ENCODE measurements around the gene TECPR2. TPM values are rescaled to one million over a fixed set of nuclear protein-coding genes. Genes with fewer than 3 reads are reported as not detected.
A peak's percentile ranks its signal among the peaks of the same experiment; 100 is the strongest.

The TECPR2 gene
- total and polyA plus RNA-seq, 2 of the 13 experiments (the other 11 are each of a cell fraction or from before 2014, with no cell fraction given) = 3.5 to 5.7 TPM

DNA sequence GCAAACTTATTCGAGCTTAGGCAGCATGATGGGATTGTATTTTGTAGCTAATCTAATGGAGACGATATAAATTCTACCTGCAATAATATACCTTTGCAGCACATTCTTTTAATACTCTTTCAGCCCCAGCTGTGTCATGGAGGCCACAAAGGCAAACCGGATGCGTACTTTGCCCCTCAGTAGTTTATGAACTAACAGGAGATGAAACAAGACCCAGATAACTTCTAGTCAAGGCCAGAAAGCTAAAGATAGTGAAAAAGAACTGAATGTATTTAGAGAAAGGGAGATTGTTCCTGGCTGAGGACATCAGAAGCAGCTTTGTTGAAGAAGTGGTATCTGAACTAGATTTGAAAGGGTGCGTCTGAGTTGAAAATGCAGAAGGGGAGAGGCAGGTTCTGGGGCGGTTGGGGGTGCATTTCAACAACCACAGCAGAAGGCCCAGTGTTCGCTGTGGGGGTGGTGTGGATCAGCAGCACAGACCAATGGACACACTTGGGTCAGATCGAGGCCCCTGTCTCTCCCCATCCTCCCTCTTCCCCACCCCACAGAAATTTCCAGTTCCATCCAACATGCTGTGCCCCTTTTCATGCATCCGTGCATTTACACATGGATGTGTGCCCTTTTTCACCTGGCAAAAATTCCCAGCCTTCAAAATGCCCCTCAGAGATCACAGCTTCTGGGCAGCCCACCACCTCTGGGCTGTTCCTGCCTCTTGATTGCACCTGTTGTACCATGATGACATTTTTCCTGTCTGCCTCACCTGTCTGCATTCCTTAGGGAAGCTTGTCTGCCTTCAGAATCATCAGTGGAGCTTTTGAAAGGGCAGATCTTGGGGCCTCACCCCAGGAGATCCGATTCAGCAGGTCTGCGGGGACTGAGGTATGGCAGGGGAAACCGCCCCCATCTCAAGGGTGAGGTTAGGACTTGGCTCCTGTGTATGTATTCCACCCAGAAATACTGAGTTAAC lies 41.0 kb upstream of the TECPR2 start:
- H3K4me1 ChIP-seq (ENCODE audit: insufficient read depth, low read length) = peaks cover 62% of the 10 kb centered on the region
- intact Hi-C loops (cut with micrococcal nuclease; ENCODE audit: unreplicated experiment) (loop anchor here (5.0 kb wide), 2 partner anchors 271 to 359 kb away; partner anchors contain the start of genes DYNC1H1 and RCOR1), in situ Hi-C loops (cut with HindIII; ENCODE audit: extremely low pct_ligation_motif_present, low pct_unique_long_range_greater_than_20kb) (no loop called here)
- H3K4me2 ChIP-seq (ENCODE audit: low read depth, low read length) = peak overlapping the region; percentile 96
- FAIRE-seq (peak; percentile 72), DNase-seq (ENCODE audit: low spot score) (peak; percentile 91), ATAC-seq (peak; percentile 32)
- H3K4me3 ChIP-seq (replicated peaks in 1 of 3; ENCODE audit: insufficient read depth in 1 of 3, low read depth in 2 of 3, low read length in 3 of 3) = peak overlapping the region; percentile 72 to 85 (median 74); a peak in 5 of 6 replicates
- ChIA-PET POLR2A (interaction anchor here (0.6 to 2.9 kb wide), 11 partner anchors 13 to 561 kb away, joined by 3 to 10 read pairs (median 4); partner anchors contain the start of genes CINP, MOK and TECPR2), CTCF (ENCODE audit: low intra/inter-chr PET ratio, low total read pairs) (no interaction called here)
- peak overlapping the region; percentile 98 for H3K9ac ChIP-seq (ENCODE audit: insufficient read depth, low read depth, low read length)
- H3K27ac ChIP-seq (ENCODE audit: extremely low read length, insufficient read depth, low read length) = peak overlapping the region; percentile 96
- no TSS peak for BruUV-seq (replicated peaks)
- no peak overlapping the region for H2AFZ ChIP-seq (ENCODE audit: low read length)
- peaks cover 7% of the 10 kb centered on the region for H3K79me2 ChIP-seq (ENCODE audit: insufficient read depth, low read length)
- no peaks in the 10 kb centered on the region for H4K20me1 ChIP-seq (ENCODE audit: insufficient read depth, low read length)
- peaks cover 0 to 1% of the 10 kb centered on the region in 2 experiments; a peak in 2 of 5 replicates for H3K36me3 ChIP-seq (replicated peaks in 1 of 2; ENCODE audit: control insufficient read depth in 1 of 2, insufficient read depth in 2 of 2, low read length in 2 of 2)
- no peaks in the 10 kb centered on the region for H3K9me3 ChIP-seq (ENCODE audit: low read length)
- no peaks in the 10 kb centered on the region for H3K27me3 ChIP-seq (ENCODE audit: control insufficient read depth in 1 of 2, insufficient read depth in 2 of 2, low read length in 2 of 2)
- WGBS (ENCODE audit: low lambda C conversion rate) = 14% methylated on average over 12 of the region's 12 CpGs
- TF ChIP-seq ZNF557 (CRISPR knock-in tag; IDR thresholded peaks at IDR 0.05) (no peak), FOXC1 (CRISPR knock-in tag; IDR thresholded peaks at IDR 0.05; ENCODE audit: borderline replicate concordance) (peak; percentile 45; the same call in 1 of the 2 replicates), TBX2 (CRISPR knock-in tag; IDR thresholded peaks at IDR 0.05; ENCODE audit: borderline replicate concordance) (peak; percentile 37; the same call in 1 of the 2 replicates), ZKSCAN8 (CRISPR knock-in tag; IDR thresholded peaks at IDR 0.05; ENCODE audit: borderline replicate concordance) (no peak), ZNF274 (CRISPR knock-in tag; IDR thresholded peaks at IDR 0.05) (no peak), SP5 (CRISPR knock-in tag; IDR thresholded peaks at IDR 0.05; ENCODE audit: borderline replicate concordance, low read depth) (no peak), ZNF143 (CRISPR knock-in tag; IDR thresholded peaks at IDR 0.05) (no peak; the same call in 1 of the 2 replicates), ZFP36 (IDR thresholded peaks at IDR 0.05; ENCODE audit: borderline replicate concordance, low read depth, low read length, partially characterized antibody) (no peak), ZNF883 (CRISPR knock-in tag; IDR thresholded peaks at IDR 0.05; ENCODE audit: not compliant biosample characterization) (no peak), DMAP1 (CRISPR knock-in tag; IDR thresholded peaks at IDR 0.05) (peak; percentile 69), ZNF263 (CRISPR knock-in tag; IDR thresholded peaks at IDR 0.05) (peak; percentile 35; the same call in 1 of the 2 replicates), EED (CRISPR knock-in tag; IDR thresholded peaks at IDR 0.05) (no peak), ZNF83 (CRISPR knock-in tag; IDR thresholded peaks at IDR 0.05; ENCODE audit: borderline replicate concordance) (no peak), GABPA (IDR thresholded peaks at IDR 0.05; ENCODE audit: low read depth, low read length) (no peak), GABPA (CRISPR knock-in tag; IDR thresholded peaks at IDR 0.05; ENCODE audit: low read depth) (peak; percentile 27; the same call in 1 of the 2 replicates), ZKSCAN1 (IDR thresholded peaks at IDR 0.05; ENCODE audit: low read length) (no peak), EP300 (IDR thresholded peaks at IDR 0.05; ENCODE audit: low read depth in 2 of 2, low read length in 2 of 2) (peak; percentile 54 to 90; a peak in 3 of 4 replicates), EP300 (CRISPR knock-in tag; IDR thresholded peaks at IDR 0.05; ENCODE audit: borderline replicate concordance) (peak; percentile 60; the same call in 1 of the 2 replicates)
- TF ChIP-seq, protein P1, sequence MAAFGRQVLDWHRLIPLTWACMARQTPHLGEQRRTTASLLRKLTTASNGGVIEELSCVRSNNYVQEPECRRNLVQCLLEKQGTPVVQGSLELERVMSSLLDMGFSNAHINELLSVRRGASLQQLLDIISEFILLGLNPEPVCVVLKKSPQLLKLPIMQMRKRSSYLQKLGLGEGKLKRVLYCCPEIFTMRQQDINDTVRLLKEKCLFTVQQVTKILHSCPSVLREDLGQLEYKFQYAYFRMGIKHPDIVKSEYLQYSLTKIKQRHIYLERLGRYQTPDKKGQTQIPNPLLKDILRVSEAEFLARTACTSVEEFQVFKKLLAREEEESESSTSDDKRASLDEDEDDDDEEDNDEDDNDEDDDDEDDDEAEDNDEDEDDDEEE (CRISPR knock-in tag; IDR thresholded peaks at IDR 0.05) = no peak
- TF ChIP-seq, protein P2, sequence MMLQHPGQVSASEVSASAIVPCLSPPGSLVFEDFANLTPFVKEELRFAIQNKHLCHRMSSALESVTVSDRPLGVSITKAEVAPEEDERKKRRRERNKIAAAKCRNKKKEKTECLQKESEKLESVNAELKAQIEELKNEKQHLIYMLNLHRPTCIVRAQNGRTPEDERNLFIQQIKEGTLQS (CRISPR knock-in tag; IDR thresholded peaks at IDR 0.05) = no peak
- TF ChIP-seq, protein P3, sequence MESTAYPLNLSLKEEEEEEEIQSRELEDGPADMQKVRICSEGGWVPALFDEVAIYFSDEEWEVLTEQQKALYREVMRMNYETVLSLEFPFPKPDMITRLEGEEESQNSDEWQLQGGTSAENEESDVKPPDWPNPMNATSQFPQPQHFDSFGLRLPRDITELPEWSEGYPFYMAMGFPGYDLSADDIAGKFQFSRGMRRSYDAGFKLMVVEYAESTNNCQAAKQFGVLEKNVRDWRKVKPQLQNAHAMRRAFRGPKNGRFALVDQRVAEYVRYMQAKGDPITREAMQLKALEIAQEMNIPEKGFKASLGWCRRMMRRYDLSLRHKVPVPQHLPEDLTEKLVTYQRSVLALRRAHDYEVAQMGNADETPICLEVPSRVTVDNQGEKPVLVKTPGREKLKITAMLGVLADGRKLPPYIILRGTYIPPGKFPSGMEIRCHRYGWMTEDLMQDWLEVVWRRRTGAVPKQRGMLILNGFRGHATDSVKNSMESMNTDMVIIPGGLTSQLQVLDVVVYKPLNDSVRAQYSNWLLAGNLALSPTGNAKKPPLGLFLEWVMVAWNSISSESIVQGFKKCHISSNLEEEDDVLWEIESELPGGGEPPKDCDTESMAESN (CRISPR knock-in tag; conservative IDR thresholded peaks at IDR 0.05) = peak; percentile 75; the same call in 1 of the 2 replicates
